ENCODE data around the gene GPR84. TPM values are rescaled to one million over a fixed set of nuclear protein-coding genes. Genes with fewer than 3 reads are reported as not detected.
A peak's percentile ranks its signal among the peaks of the same experiment; 100 is the strongest.

The GPR84 gene
- total and polyA plus RNA-seq, 2 of the 8 experiments (the other 6 are each of a cell fraction or from before 2014, with no cell fraction given) = 0.09 TPM; not detected in 1

GRCh38 chr12:54379398-54380201 lies 15.3 kb upstream of the GPR84 start (continued):
- no peak for TF ChIP-seq POU5F1 (IDR thresholded peaks at IDR 0.05; ENCODE audit: low read depth, low read length)
- TF ChIP-seq CHD1 (IDR thresholded peaks at IDR 0.05; ENCODE audit: low read depth, low read length) = no peak
- peak; percentile 83 for TF ChIP-seq MAX (IDR thresholded peaks at IDR 0.05)
- TF ChIP-seq SP2 (IDR thresholded peaks at IDR 0.05; ENCODE audit: low read length) = no peak
- no peak for TF ChIP-seq ASH2L (IDR thresholded peaks at IDR 0.05; ENCODE audit: low read length)
- TF ChIP-seq SP1 (IDR thresholded peaks at IDR 0.05; ENCODE audit: low read depth, low read length) = no peak; the same call in 1 of the 2 replicates
- TF ChIP-seq TCF12 (IDR thresholded peaks at IDR 0.05; ENCODE audit: low read depth, low read length) = 0 out of 2 replicates have a peak, but pooled peaks have one; percentile 66
- TF ChIP-seq HDAC6 (IDR thresholded peaks at IDR 0.05; ENCODE audit: low read depth, low read length) = no peak
- TF ChIP-seq KDM5A (IDR thresholded peaks at IDR 0.05; ENCODE audit: low read length) = no peak
- TF ChIP-seq SP4 (IDR thresholded peaks at IDR 0.05; ENCODE audit: low read length) = no peak
- no peak for TF ChIP-seq TAF1 (IDR thresholded peaks at IDR 0.05; ENCODE audit: low read depth, low read length)
- TF ChIP-seq TAF7 (optimal IDR thresholded peaks at IDR 0.05; ENCODE audit: borderline replicate concordance, low read depth, low read length) = peak; percentile 84
- no peak for TF ChIP-seq POLR2A (IDR thresholded peaks at IDR 0.05; ENCODE audit: control extremely low read depth in 1 of 2, low read depth in 2 of 2, low read length in 2 of 2)
- no peak for TF ChIP-seq PHF8 (conservative IDR thresholded peaks at IDR 0.05; ENCODE audit: low read depth, low read length)
- no peak for TF ChIP-seq USF2 (IDR thresholded peaks at IDR 0.05; ENCODE audit: low read length)
- TF ChIP-seq CBX5 (IDR thresholded peaks at IDR 0.05; ENCODE audit: low read depth, low read length) = no peak
- 0 out of 2 replicates have a peak, but pooled peaks have one; percentile 12 for TF ChIP-seq TEAD4 (IDR thresholded peaks at IDR 0.05; ENCODE audit: low read depth, low read length)
- TF ChIP-seq TBP (IDR thresholded peaks at IDR 0.05; ENCODE audit: low read depth, low read length) = peak; percentile 43; the same call in 1 of the 2 replicates
- 0 out of 4 replicates have a peak, but pooled peaks of 1 of the 2 experiments have one; percentile 79 for TF ChIP-seq HDAC2 (IDR thresholded peaks at IDR 0.05; ENCODE audit: borderline replicate concordance in 1 of 2, low read depth in 2 of 2, low read length in 2 of 2)
- no peak for TF ChIP-seq SUZ12 (IDR thresholded peaks at IDR 0.05; ENCODE audit: low read length)
- TF ChIP-seq SAP30 (IDR thresholded peaks at IDR 0.05; ENCODE audit: insufficient read depth, insufficient replicate concordance, low read length) = no peak
- TF ChIP-seq JUN (IDR thresholded peaks at IDR 0.05; ENCODE audit: low read depth, low read length) = no peak
- peak; percentile 82 for TF ChIP-seq ATF3 (IDR thresholded peaks at IDR 0.05; ENCODE audit: insufficient read depth, low read depth, low read length)

Data from H1 (cell line).